ENCODE results near the gene PRTFDC1. TPM values are rescaled to one million over a fixed set of nuclear protein-coding genes. Genes with fewer than 3 reads are reported as not detected.
A peak's percentile ranks its signal among the peaks of the same experiment; 100 is the strongest.

PRTFDC1 gene
- total RNA-seq, 1 donor from 2014 or later: 1.5 TPM

DNA sequence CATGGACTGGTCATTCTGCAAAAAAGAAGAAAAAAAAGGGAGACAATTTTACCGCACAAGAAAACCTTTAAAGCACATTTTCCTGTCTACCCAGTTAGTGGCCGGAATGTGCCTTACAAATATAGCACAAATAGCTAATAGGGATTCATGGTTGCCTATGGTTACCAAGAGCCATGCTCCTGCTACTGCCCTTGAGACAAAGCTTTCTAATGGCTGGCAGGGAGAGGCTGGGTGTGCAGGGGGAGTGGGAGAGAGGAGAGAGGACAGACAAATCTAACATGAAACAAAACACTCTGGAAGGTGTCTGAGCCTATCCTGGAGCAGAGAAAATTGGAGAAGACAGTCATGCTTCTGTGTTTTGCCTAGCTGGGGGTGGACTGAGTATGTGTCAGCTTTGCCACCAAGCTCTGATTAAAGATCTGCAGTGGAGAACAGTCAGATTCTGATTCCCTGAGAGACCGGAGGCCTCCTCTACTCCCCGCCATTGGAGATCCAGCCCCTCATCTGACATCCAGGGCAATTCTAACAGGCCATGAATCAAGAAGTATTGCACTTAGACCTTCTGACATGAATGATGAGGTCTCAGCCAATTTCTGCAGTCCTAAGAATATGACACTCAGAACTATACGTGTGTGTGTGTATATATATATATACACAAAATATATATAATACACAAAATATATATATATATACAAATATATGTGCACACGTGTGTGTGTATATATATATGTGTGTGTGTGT lies 80.2 kb downstream of the PRTFDC1 start:
- no peaks in the 10 kb centered on the region for H3K27me3 ChIP-seq (ENCODE audit: low read depth)
- H3K4me1 ChIP-seq: peaks cover 15% of the 10 kb centered on the region
- no peak overlapping the region for H3K4me3 ChIP-seq
- H3K36me3 ChIP-seq: no peaks in the 10 kb centered on the region
- H3K27ac ChIP-seq (replicated peaks): no peak overlapping the region
- intact Hi-C loops (cut with micrococcal nuclease): no loop called here
- TF ChIP-seq, protein P1, sequence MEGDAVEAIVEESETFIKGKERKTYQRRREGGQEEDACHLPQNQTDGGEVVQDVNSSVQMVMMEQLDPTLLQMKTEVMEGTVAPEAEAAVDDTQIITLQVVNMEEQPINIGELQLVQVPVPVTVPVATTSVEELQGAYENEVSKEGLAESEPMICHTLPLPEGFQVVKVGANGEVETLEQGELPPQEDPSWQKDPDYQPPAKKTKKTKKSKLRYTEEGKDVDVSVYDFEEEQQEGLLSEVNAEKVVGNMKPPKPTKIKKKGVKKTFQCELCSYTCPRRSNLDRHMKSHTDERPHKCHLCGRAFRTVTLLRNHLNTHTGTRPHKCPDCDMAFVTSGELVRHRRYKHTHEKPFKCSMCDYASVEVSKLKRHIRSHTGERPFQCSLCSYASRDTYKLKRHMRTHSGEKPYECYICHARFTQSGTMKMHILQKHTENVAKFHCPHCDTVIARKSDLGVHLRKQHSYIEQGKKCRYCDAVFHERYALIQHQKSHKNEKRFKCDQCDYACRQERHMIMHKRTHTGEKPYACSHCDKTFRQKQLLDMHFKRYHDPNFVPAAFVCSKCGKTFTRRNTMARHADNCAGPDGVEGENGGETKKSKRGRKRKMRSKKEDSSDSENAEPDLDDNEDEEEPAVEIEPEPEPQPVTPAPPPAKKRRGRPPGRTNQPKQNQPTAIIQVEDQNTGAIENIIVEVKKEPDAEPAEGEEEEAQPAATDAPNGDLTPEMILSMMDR (IDR thresholded peaks at IDR 0.05; ENCODE audit: borderline replicate concordance): no peak
- no peak for DNase-seq
- H3K9me3 ChIP-seq (replicated peaks): no peaks in the 10 kb centered on the region

- TF ChIP-seq, protein P1 (IDR thresholded peaks at IDR 0.05; ENCODE audit: borderline replicate concordance): no peak
- intact Hi-C loops (cut with micrococcal nuclease): no loop called here
- DNase-seq: no peak
Observed at GRCh38 chr10:24871011-24871935, 81.1 kb downstream of the PRTFDC1 start.

GRCh38 chr10:24869354-24870015 lies 82.9 kb downstream of the PRTFDC1 start:
- Histone ChIP-seq H3K4me3 (no peak overlapping the region), H3K27me3 (ENCODE audit: low read depth) (no peaks in the 10 kb centered on the region), H3K27ac (replicated peaks) (no peak overlapping the region), H3K9me3 (replicated peaks) (no peaks in the 10 kb centered on the region), H3K36me3 (no peaks in the 10 kb centered on the region), H3K4me1 (peaks cover 22% of the 10 kb centered on the region)
- TF ChIP-seq, protein P1 (IDR thresholded peaks at IDR 0.05; ENCODE audit: borderline replicate concordance): no peak
- intact Hi-C loops (cut with micrococcal nuclease): no loop called here
- DNase-seq: no peak

More at GRCh38 chr10:24871011-24871935, 81.1 kb downstream of the PRTFDC1 start:
- Histone ChIP-seq H3K27ac (replicated peaks) (no peak overlapping the region), H3K36me3 (no peaks in the 10 kb centered on the region), H3K27me3 (ENCODE audit: low read depth) (no peaks in the 10 kb centered on the region), H3K4me1 (peaks cover 22% of the 10 kb centered on the region), H3K4me3 (no peak overlapping the region), H3K9me3 (replicated peaks) (no peaks in the 10 kb centered on the region)

DNA sequence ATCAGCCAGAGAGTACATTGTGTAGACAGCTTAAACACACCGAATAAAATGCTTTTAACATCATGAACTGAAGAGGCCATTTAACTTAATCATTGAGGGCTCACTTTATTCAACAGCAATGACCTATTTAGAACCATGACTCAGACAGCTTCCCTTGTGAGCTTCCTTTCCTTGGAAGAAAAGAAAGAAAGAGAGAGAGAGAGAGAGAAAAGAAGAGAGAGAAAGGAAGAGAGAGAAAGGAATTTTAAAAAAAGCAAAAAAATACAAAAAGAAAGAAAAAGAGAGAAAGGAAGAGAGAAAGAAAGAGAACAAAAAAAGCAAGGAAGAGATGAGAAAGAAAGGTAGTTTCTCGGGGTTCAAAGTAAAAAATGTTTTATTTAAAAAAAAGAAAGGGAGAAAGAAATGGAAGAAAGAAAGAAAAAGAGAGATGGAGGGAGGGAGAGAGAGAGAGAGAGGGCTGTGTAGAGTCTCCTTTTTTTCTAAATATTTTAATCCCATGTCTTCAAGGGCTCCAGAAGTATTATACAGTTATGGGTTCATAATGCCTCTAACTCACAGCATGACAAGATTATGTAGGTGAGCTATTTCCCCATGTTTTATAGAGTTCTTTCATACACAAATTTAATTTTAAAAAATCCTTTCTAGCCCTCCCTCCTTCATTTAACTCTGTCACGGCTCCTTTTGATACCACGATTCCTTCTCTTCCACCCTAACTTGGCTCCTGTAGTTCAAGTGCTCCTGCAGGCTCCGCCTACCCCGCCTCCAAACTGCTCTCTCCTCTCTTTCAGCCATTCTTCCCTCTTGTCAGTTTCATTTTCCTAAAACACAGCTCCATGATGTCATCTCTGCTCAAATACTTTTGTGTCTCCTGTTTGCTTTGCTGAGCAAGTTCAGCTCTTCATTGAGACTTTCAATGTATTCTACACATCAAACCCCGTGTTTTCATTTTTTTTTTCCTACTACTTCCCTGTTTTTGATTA lies 85.5 kb downstream of the PRTFDC1 start:
- peak overlapping the region; percentile 30 for H3K4me3 ChIP-seq
- TF ChIP-seq, protein P1 (IDR thresholded peaks at IDR 0.05; ENCODE audit: borderline replicate concordance): no peak
- no peaks in the 10 kb centered on the region for H3K36me3 ChIP-seq
- intact Hi-C loops (cut with micrococcal nuclease): no loop called here
- H3K27ac ChIP-seq (replicated peaks): peak overlapping the region; percentile 71
- H3K9me3 ChIP-seq (replicated peaks): peaks cover 8% of the 10 kb centered on the region
- H3K4me1 ChIP-seq: peaks cover 11% of the 10 kb centered on the region
- DNase-seq: peak; percentile 72
- H3K27me3 ChIP-seq (ENCODE audit: low read depth): no peaks in the 10 kb centered on the region
